GM12874 (cell line): Measurements from ENCODE around the gene NDUFB3.
A peak's percentile ranks its signal among the peaks of the same experiment; 100 is the strongest.

Source experiments
- CTCF ChIP-seq: IDR thresholded peaks from 2 replicates; pipeline ENCODE4 v1.5.1; 2011; ENCODE audit warnings: low read depth, mild to moderate bottlenecking, control low read depth, low read length, moderate library complexity; ENCODE audit not compliant: insufficient read depth

The NDUFB3 gene

DNA sequence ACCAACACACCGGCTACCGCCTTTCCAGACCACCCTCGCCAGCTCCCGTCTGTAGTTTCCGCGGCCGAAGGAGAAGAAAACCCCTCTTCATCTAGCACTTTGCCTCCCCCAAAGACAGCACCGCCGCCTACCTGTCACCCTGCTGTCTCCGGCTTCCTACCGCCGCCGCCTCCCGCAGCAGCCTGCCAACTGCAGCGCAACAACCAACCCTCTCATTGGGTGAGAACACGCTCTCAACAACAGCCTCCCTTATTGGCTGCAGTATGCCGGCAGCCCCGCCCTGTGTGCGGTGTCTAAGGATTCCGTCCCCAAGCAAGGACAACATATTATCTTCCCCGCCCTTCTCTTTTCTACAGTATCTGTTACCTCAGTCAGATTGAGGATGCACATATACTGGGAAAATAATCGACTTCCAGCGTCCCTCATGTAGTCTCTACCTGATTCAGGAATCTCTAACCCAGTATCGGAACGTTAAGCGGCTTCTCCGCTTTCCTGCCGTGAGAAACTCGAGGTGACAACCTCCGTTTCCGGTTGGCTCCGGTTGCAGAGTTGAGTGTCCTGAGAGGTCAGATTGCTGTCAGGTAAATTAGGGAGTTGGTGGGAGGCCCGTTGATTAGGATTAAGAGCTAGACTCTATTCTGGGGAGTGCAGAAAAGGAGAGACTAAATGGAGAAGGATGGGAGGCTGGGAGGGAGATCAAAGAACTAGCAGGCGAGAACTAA lies at the start of gene NDUFB3, which contains the start of gene HYCC2:
NDUFB3 (plus strand) TSS at position 523 of the 722 bp plus-strand sequence. CDS start 6,882 bp downstream, outside the sequence.
HYCC2 (minus strand) TSS at position 193 of the 722 bp plus-strand sequence. CDS start 47,662 bp downstream, outside the sequence.
- TF ChIP-seq CTCF: 0 out of 2 replicates have a peak, but pooled peaks have one; percentile 20

DNA sequence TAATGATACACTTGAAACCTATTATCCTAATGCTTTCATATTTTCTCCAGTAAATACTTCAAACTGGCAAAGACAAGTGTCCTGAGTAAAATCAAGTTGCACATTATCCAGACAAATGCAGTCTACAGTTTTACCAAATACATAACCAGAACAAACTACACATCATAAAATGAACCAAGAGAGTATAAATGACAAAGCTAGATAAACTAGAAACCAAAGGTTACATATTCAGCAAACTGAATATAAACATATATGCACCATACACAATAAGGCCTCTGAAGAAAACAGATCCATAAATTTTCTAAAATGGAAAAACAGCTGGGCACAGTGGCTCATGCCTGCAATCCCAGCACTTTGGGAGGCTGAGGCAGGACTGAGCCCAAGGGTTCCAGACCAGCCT lies 47.3 kb upstream of the NDUFB3 start:
- TF ChIP-seq CTCF: no peak

GRCh38 chr2:201038855-201039254 lies 32.9 kb upstream of the NDUFB3 start:
- no peak for TF ChIP-seq CTCF

- no peak for TF ChIP-seq CTCF
These were observed 30.8 kb upstream of the NDUFB3 start for GRCh38 chr2:201040867-201041628.

DNA sequence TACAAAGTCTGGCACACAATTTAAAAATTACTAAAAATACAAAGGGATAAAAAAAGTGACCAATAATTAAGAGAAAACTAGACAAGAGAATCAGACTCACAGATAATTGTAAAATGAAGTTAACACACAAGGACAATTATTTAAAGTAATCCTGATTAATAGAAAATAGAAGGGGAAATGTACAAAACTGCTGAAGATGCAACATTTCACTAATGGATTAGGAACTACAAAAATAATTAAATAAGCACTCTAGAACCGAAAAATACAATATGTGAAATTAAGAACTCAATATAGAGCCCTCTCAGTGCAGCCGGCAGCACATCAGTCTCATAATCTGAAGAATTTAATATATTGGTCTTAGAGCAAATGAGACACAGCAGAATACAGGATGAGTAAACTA lies 24.9 kb upstream of the NDUFB3 start:
- no peak for TF ChIP-seq CTCF

- TF ChIP-seq CTCF: no peak
These were observed 22.3 kb upstream of the NDUFB3 start for GRCh38 chr2:201049455-201049854.

- no peak for TF ChIP-seq CTCF
These were observed 14.7 kb upstream of the NDUFB3 start for GRCh38 chr2:201057087-201057521.
